Omental fat pad (tissue), 4 donors: Measurements from ENCODE around the gene CACNB1. TPM values are rescaled to one million over a fixed set of nuclear protein-coding genes. Genes with fewer than 3 reads are reported as not detected.

ENCODE experiments used
- ATAC-seq: fragments of 150-250 bp; one replicate; pipeline ENCODE4 v1.9.1; 2016; ENCODE audit warnings: mild to moderate bottlenecking, moderate library complexity; ENCODE audit not compliant: low FRiP score
- DNase-seq: peaks from one replicate; pipeline ENCODE4 v3.0.0-alpha.2; 2019; ENCODE audit warnings: low spot score
- CTCF ChIP-seq, 3 donors: fragments of 450-650 bp; IDR thresholded peaks; one replicate each; pipeline ENCODE4 v1.5.1; 2016 to 2017; ENCODE audit warnings: antibody characterized with exemption in 3 of 3, mild to moderate bottlenecking in 3 of 3, moderate library complexity in 2 of 3
- total RNA-seq, 4 donors: library from RNA; depleted of rRNA; stranded (reverse); fragments of >200 nt; gene quantifications; one replicate each; pipeline ENCODE4 v1.1.0, GENCODE V29; 2016

CACNB1 gene
- total RNA-seq, 4 donors from 2014 or later = 3.2 to 3.7 (median 3.5) TPM

GRCh38 chr17:39200070-39200879, 2.8 kb upstream of the CACNB1 start, which contains the start of gene RPL19:
Gene RPL19 (plus strand): TSS chr17:39200283. CDS start chr17:39200345, 62 bp downstream.
- no peak for TF ChIP-seq CTCF (IDR thresholded peaks at IDR 0.05)
- no peak for DNase-seq
- ATAC-seq = peak; percentile 68

- TF ChIP-seq CTCF (IDR thresholded peaks at IDR 0.05) = no peak
- ATAC-seq (peak; percentile 68), DNase-seq (peak; percentile 75)
These were observed 2.3 kb upstream of the CACNB1 start for GRCh38 chr17:39199820-39200069.

GRCh38 chr17:39198186-39198566, 707 bp upstream of the CACNB1 start:
- ATAC-seq (no peak), DNase-seq (no peak)
- no peak for TF ChIP-seq CTCF (IDR thresholded peaks at IDR 0.05)

- DNase-seq (no peak), ATAC-seq (no peak)
- TF ChIP-seq CTCF (IDR thresholded peaks at IDR 0.05) = no peak
These were observed 619 bp downstream of the CACNB1 start for GRCh38 chr17:39196808-39197291.

GRCh38 chr17:39196241-39196807, 1.1 kb downstream of the CACNB1 start:
- TF ChIP-seq CTCF (IDR thresholded peaks at IDR 0.05) = no peak
- ATAC-seq = no peak
- DNase-seq = no peak

GRCh38 chr17:39195568-39196160, 1.8 kb downstream of the CACNB1 start:
- no peak for TF ChIP-seq CTCF (IDR thresholded peaks at IDR 0.05)
- ATAC-seq (no peak), DNase-seq (no peak)
